Prostate gland (tissue), 2 donors: ENCODE results near the gene NSF.

Source experiments
- CTCF ChIP-seq, 4 experiments: fragments of 200-600 bp in 2 of 4; fragments of 450-650 bp in 2 of 4; sonication (generic) in 2 of 4; IDR thresholded peaks; 1 replicate in 3 of 4; 2 replicates in 1 of 4; pipeline ENCODE4 v1.5.1; 2016 to 2019; ENCODE audit warnings: antibody characterized with exemption in 4 of 4, mild to moderate bottlenecking in 2 of 4, moderate library complexity in 2 of 4
- POLR2A ChIP-seq: fragments of 450-650 bp; IDR thresholded peaks from one replicate; pipeline ENCODE4 v1.6.1; 2016; ENCODE audit warnings: antibody characterized with exemption, mild to moderate bottlenecking
- POLR2AphosphoS5 ChIP-seq: sonication (generic); formaldehyde crosslinking; IDR thresholded peaks from one replicate; pipeline ENCODE4 v1.6.1; 2017; ENCODE audit warnings: antibody characterized with exemption

DNA sequence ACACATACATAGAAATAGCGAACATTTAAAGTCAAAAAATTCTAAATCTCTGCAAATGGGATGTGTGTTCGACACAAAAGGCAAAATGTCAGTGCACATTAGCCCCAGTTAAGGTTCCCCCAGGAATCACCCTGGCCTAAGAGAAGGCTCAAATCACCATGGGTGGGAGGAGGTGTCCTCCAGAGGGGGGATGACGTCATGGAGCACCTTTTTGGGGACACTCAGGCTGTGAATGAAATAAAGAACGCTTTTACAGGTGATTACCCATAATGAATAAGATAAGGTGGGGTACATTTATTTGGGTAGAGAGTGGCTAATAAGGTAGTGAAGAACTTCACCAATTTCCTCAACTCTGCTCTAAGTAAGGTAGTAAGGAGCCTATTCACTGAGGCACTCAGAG, 201.6 kb downstream of the NSF start:
- TF ChIP-seq CTCF (IDR thresholded peaks at IDR 0.05) (no peak), POLR2A (no peak), POLR2AphosphoS5 (no peak)
